K562 (cell line): ENCODE data around the gene CLIP1. TPM values are rescaled to one million over a fixed set of nuclear protein-coding genes. Genes with fewer than 3 reads are reported as not detected.
A peak's percentile ranks its signal among the peaks of the same experiment; 100 is the strongest.

Experiments used
- CHD7 ChIP-seq: fragments of 200-600 bp; sonication (generic); IDR thresholded peaks from one replicate; pipeline ENCODE4 v1.6.1; 2012; ENCODE audit warnings: mild to moderate bottlenecking, low read depth, low read length, inconsistent platforms
- ELF2 ChIP-seq: fragments of 250-450 bp; sonication (Bioruptor Pico); IDR thresholded peaks from 2 replicates; pipeline ENCODE4 v1.5.0; 2021; ENCODE audit warnings: mild to moderate bottlenecking
- FOXP4 ChIP-seq: sonication (generic); formaldehyde crosslinking; IDR thresholded peaks from 2 replicates; pipeline ENCODE4 v1.8.0; 2022; ENCODE audit warnings: mild to moderate bottlenecking, missing genetic modification reagents, borderline replicate concordance
- MXD1 ChIP-seq: fragments of 250-450 bp; sonication (Bioruptor Pico); IDR thresholded peaks from 2 replicates; pipeline ENCODE4 v1.8.0; 2021; ENCODE audit warnings: borderline replicate concordance, mild to moderate bottlenecking, moderate library complexity; ENCODE audit not compliant: poor library complexity, severe bottlenecking
- NR0B1 ChIP-seq: fragments of 450-650 bp; IDR thresholded peaks from one replicate; pipeline ENCODE4 v1.6.1; 2018; ENCODE audit warnings: mild to moderate bottlenecking, moderate library complexity; ENCODE audit not compliant: partially characterized antibody
- PPARD ChIP-seq: fragments of 250-450 bp; sonication (Bioruptor Pico); IDR thresholded peaks from 2 replicates; pipeline ENCODE4 v1.8.0; 2022; ENCODE audit warnings: inconsistent platforms, mild to moderate bottlenecking, moderate library complexity
- SAFB ChIP-seq: fragments of 200-400 bp; formaldehyde crosslinking; IDR thresholded peaks from 2 replicates; pipeline ENCODE4 v1.6.1; 2017; ENCODE audit warnings: low read depth, low read length, borderline replicate concordance
- SP2 ChIP-seq: IDR thresholded peaks from 2 replicates; pipeline ENCODE4 v1.6.1; 2011; ENCODE audit warnings: mild to moderate bottlenecking, low read depth, low read length, moderate library complexity; ENCODE audit not compliant: poor library complexity, severe bottlenecking; ENCODE audit errors: extremely low read depth
- ZNF124 ChIP-seq: sonication (generic); formaldehyde crosslinking; IDR thresholded peaks from 2 replicates; pipeline ENCODE4 v1.8.1; 2022; ENCODE audit warnings: missing genetic modification reagents
- ZNF449 ChIP-seq: fragments of 250-450 bp; sonication (Bioruptor Pico); IDR thresholded peaks from 2 replicates; pipeline ENCODE4 v1.8.0; 2022; ENCODE audit warnings: moderate library complexity, mild to moderate bottlenecking, inconsistent platforms
- polyA plus RNA-seq, 8 experiments: library from polyadenylated mRNA; depleted of rRNA in 4 of 8; stranded (reverse) in 5 of 8; unstranded in 3 of 8; fragments of >200 nt; fragmentation: Nextera tagmentation in 2 of 8; fragmentation: Illumina TruSeq in 1 of 8; extraction: Ambion mirVana in 2 of 8; extraction: Trizol in 1 of 8; gene quantifications; 2 replicates each; pipeline versions ENCODE4 v1.2.1 to v1.2.3, GENCODE V29; 2011 to 2014; ENCODE audit warnings: inconsistent platforms in 1 of 8, missing spikeins in 1 of 8
- total RNA-seq, 7 experiments: library from RNA; depleted of rRNA in 6 of 7; stranded (reverse); fragments of >200 nt in 6 of 7; fragmentation: Illumina TruSeq in 2 of 7; extraction: Trizol in 2 of 7; gene quantifications; 2 replicates each; pipeline versions ENCODE4 v1.2.1 to v1.2.3, GENCODE V29; 2011 to 2021; ENCODE audit warnings: low replicate concordance in 1 of 7

Gene CLIP1
- total and polyA plus RNA-seq, 9 of the 15 experiments (the other 6 are each of a cell fraction or from before 2014, with no cell fraction given), result 5.8 to 33.9 (median 27.6) TPM

- TF ChIP-seq CHD7, result no peak
- TF ChIP-seq SP2, result no peak
- TF ChIP-seq ZNF124 (CRISPR knock-in tag), result no peak
- no peak for TF ChIP-seq NR0B1
- TF ChIP-seq ELF2, result peak; percentile 47; the same call in 1 of the 2 replicates
- no peak for TF ChIP-seq SAFB
- no peak for TF ChIP-seq FOXP4 (CRISPR knock-in tag)
- TF ChIP-seq ZNF449 (CRISPR knock-in tag), result 0 out of 2 replicates have a peak, but pooled peaks have one; percentile 5
- TF ChIP-seq MXD1 (CRISPR knock-in tag), result no peak
- TF ChIP-seq PPARD (CRISPR knock-in tag), result no peak
Measured at GRCh38 chr12:122406701-122407164, 15.7 kb downstream of the CLIP1 start (continued).
